Activated CD8-positive, alpha-beta memory T cell treated with anti-CD3 and anti-CD28 coated beads, Interleukin-2, amount 50 U/mL, for 24 hours (primary cell): Measurements from ENCODE around the gene SRRM1.
"Not testable (repeated sequence)": the region's sequence is repeated elsewhere in the genome, so short reads cannot be mapped to it uniquely, and the experiment has no call there.

Experiments used
- DNase-seq: peaks from one replicate; pipeline ENCODE4 v3.0.0-alpha.2; 2020; ENCODE audit errors: extremely low read depth

The SRRM1 gene

GRCh38 chr1:24695202-24695974 lies 52.3 kb downstream of the SRRM1 start:
- no peak for DNase-seq

GRCh38 chr1:24696041-24696755 lies 53.1 kb downstream of the SRRM1 start:
- no peak for DNase-seq

- DNase-seq = no peak
These were observed 53.7 kb downstream of the SRRM1 start for GRCh38 chr1:24696756-24697330.

- not testable (repeated sequence) for DNase-seq
These were observed 54.4 kb downstream of the SRRM1 start for GRCh38 chr1:24697453-24698001.

- not testable (repeated sequence) for DNase-seq
These were observed 55.2 kb downstream of the SRRM1 start for GRCh38 chr1:24698326-24698725.

GRCh38 chr1:24699628-24700027 lies 56.5 kb downstream of the SRRM1 start:
- no peak for DNase-seq

GRCh38 chr1:24702511-24703293 lies 59.6 kb downstream of the SRRM1 start:
- DNase-seq = no peak

- no peak for DNase-seq
These were observed 61.5 kb downstream of the SRRM1 start for GRCh38 chr1:24704411-24705259.

- DNase-seq = no peak
These were observed 62.4 kb downstream of the SRRM1 start for GRCh38 chr1:24705260-24706073.

- not testable (repeated sequence) for DNase-seq
These were observed 62.9 kb downstream of the SRRM1 start for GRCh38 chr1:24706074-24706389.

- no peak for DNase-seq
These were observed 64.6 kb downstream of the SRRM1 start for GRCh38 chr1:24707687-24708086.

- DNase-seq = no peak
These were observed 65.8 kb downstream of the SRRM1 start for GRCh38 chr1:24708938-24709337.

GRCh38 chr1:24709791-24710441 lies 66.8 kb downstream of the SRRM1 start:
- DNase-seq = no peak

- DNase-seq = no peak
These were observed 68.2 kb downstream of the SRRM1 start for GRCh38 chr1:24711329-24711728.

- no peak for DNase-seq
These were observed 70.1 kb downstream of the SRRM1 start for GRCh38 chr1:24713176-24713575.

- DNase-seq = no peak
These were observed 70.6 kb downstream of the SRRM1 start for GRCh38 chr1:24713736-24714135.

- DNase-seq = no peak
These were observed 71.9 kb downstream of the SRRM1 start for GRCh38 chr1:24714859-24715520.

- no peak for DNase-seq
These were observed 72.6 kb downstream of the SRRM1 start for GRCh38 chr1:24715658-24716057.
